HCT116 (cell line): ENCODE data around the gene ZBTB16. TPM values are rescaled to one million over a fixed set of nuclear protein-coding genes. Genes with fewer than 3 reads are reported as not detected.

Experiments
- ATAC-seq: fragments of 200-7000 bp; cut with Tn5 transposase; 2 replicates; pipeline ENCODE4 v1.9.1; 2020; ENCODE audit warnings: mild to moderate bottlenecking, moderate library complexity
- BruUV-seq: library from RNA; stranded (reverse); fragments of 400-500 nt; replicated peaks from 2 replicates; lab custom pipeline; 2021; lab: Mats Ljungman, UMichigan
- CTCF ChIA-PET: fragments of 300-600 bp; sonication (Branson Sonifier 250); formaldehyde crosslinking; loops from one replicate; lab custom pipeline; 2021; ENCODE audit warnings: antibody characterized with exemption; lab: Charles Lee
- POLR2A ChIA-PET: fragments of 300-600, 350-600 bp; sonication (Branson Sonifier 250); formaldehyde crosslinking; loops from one replicate; lab custom pipeline; 2021; ENCODE audit warnings: antibody characterized with exemption; lab: Charles Lee
- RAD21 ChIA-PET, 2 experiments: fragments of 300-600 bp; sonication (Branson Sonifier 250); formaldehyde crosslinking; loops; one replicate each; lab custom pipeline; 2023; ENCODE audit warnings: low total read pairs in 2 of 2; ENCODE audit not compliant: uncharacterized antibody in 2 of 2, unreplicated experiment in 2 of 2, low non-redundant PET in 1 of 2; lab: Charles Lee
- DNase-seq: peaks from one replicate; pipeline ENCODE4 v3.0.0-alpha.2; 2010; ENCODE audit warnings: low read depth, low spot score
- H2AFZ ChIP-seq: fragments of 200-600 bp; shearing (Covaris generic), sonication (generic); 2 replicates; pipeline ENCODE4 v1.6.1; 2017; ENCODE audit warnings: low read depth, mixed run types, mixed read lengths, antibody characterized with exemption, low read length; ENCODE audit not compliant: poor library complexity, severe bottlenecking
- H3K27ac ChIP-seq: 2 replicates; pipeline ENCODE4 v1.5.1; 2012; ENCODE audit warnings: low read depth, low read length
- H3K27me3 ChIP-seq: fragments of 200-600 bp; sonication (generic); 2 replicates; pipeline ENCODE4 v1.6.1; 2016; ENCODE audit warnings: mixed run types, low read length, mixed read lengths; ENCODE audit not compliant: insufficient read depth
- H3K36me3 ChIP-seq, 2 experiments: fragments of 200-500 bp in 1 of 2; fragments of 200-600 bp in 1 of 2; sonication (Bioruptor generic) in 1 of 2; sonication (generic) in 1 of 2; 2 replicates each; pipeline versions ENCODE4 v1.5.1 to v1.6.1; 2014 to 2016; ENCODE audit warnings: low read length in 2 of 2, inconsistent platforms in 1 of 2, mixed read lengths in 1 of 2, mixed run types in 1 of 2; ENCODE audit not compliant: insufficient read depth in 2 of 2, control insufficient read depth in 1 of 2
- H3K4me1 ChIP-seq, 2 experiments: fragments of 200-600 bp in 1 of 2; sonication (generic) in 1 of 2; 2 replicates each; pipeline versions ENCODE4 v1.5.1 to v1.6.1; 2012 to 2017; ENCODE audit warnings: low read length in 2 of 2, inconsistent platforms in 1 of 2, mild to moderate bottlenecking in 1 of 2, mixed read lengths in 1 of 2, mixed run types in 1 of 2, moderate library complexity in 1 of 2; ENCODE audit not compliant: insufficient read depth in 2 of 2, control insufficient read depth in 1 of 2
- H3K4me2 ChIP-seq: fragments of 200-600 bp; sonication (generic); 2 replicates; pipeline ENCODE4 v1.6.1; 2017; ENCODE audit warnings: mixed run types, low read length, mixed read lengths
- H3K4me3 ChIP-seq, 2 experiments: fragments of 200-600 bp in 1 of 2; sonication (generic) in 1 of 2; replicated peaks in 1 of 2; 2 replicates each; pipeline ENCODE4 v1.5.1; 2011 to 2016; ENCODE audit warnings: low read length in 2 of 2, control low read depth in 1 of 2, low read depth in 1 of 2, mild to moderate bottlenecking in 1 of 2, mixed read lengths in 1 of 2, mixed run types in 1 of 2
- H3K79me2 ChIP-seq: fragments of 200-600 bp; sonication (generic); 2 replicates; pipeline ENCODE4 v1.6.1; 2017; ENCODE audit warnings: mild to moderate bottlenecking, mixed run types, low read length, moderate library complexity, mixed read lengths; ENCODE audit not compliant: insufficient read depth
- H3K9ac ChIP-seq: fragments of 200-600 bp; sonication (generic); 2 replicates; pipeline ENCODE4 v1.6.1; 2016; ENCODE audit warnings: low read length, mixed read lengths
- H3K9me2 ChIP-seq: fragments of 200-600 bp; sonication (generic), shearing (Covaris generic); 2 replicates; pipeline ENCODE4 v1.6.1; 2017; ENCODE audit warnings: mixed run types, mild to moderate bottlenecking, moderate library complexity; ENCODE audit not compliant: insufficient read depth
- H3K9me3 ChIP-seq, 2 experiments: fragments of 200-500 bp in 1 of 2; fragments of 200-600 bp in 1 of 2; sonication (Bioruptor generic) in 1 of 2; sonication (generic) in 1 of 2; 2 replicates each; pipeline ENCODE4 v1.6.1; 2014 to 2017; ENCODE audit warnings: low read length in 2 of 2, mixed read lengths in 2 of 2, inconsistent platforms in 1 of 2, low read depth in 1 of 2, mild to moderate bottlenecking in 1 of 2, mixed run types in 1 of 2, moderate library complexity in 1 of 2; ENCODE audit not compliant: control insufficient read depth in 1 of 2, insufficient read depth in 1 of 2
- H4K20me1 ChIP-seq: fragments of 200-600 bp; sonication (generic), shearing (Covaris generic); 2 replicates; pipeline ENCODE4 v1.6.1; 2017; ENCODE audit warnings: mixed run types, mild to moderate bottlenecking, moderate library complexity; ENCODE audit not compliant: insufficient read depth
- ATF3 ChIP-seq: IDR thresholded peaks from 2 replicates; pipeline ENCODE4 v1.6.1; 2012
- CBX3 ChIP-seq: IDR thresholded peaks from 2 replicates; pipeline ENCODE4 v1.6.1; 2012; ENCODE audit warnings: low read depth
- CEBPB ChIP-seq: IDR thresholded peaks from 2 replicates; pipeline ENCODE4 v1.6.1; 2012; ENCODE audit warnings: low read depth
- ELF1 ChIP-seq: IDR thresholded peaks from 2 replicates; pipeline ENCODE4 v1.6.1; 2012; ENCODE audit warnings: low read depth, borderline replicate concordance
- FOSL1 ChIP-seq: IDR thresholded peaks from 2 replicates; pipeline ENCODE4 v1.6.1; 2012; ENCODE audit warnings: low read depth
- MAX ChIP-seq: IDR thresholded peaks from 2 replicates; pipeline ENCODE4 v1.6.1; 2012
- POLR2A ChIP-seq: IDR thresholded peaks from 2 replicates; pipeline ENCODE4 v1.7.0; 2011; ENCODE audit warnings: borderline replicate concordance; ENCODE audit not compliant: insufficient read depth, insufficient read length; ENCODE audit errors: extremely low read depth
- RAD21 ChIP-seq: IDR thresholded peaks from 2 replicates; pipeline ENCODE4 v1.6.1; 2012; ENCODE audit warnings: low read depth, mild to moderate bottlenecking
- REST ChIP-seq: IDR thresholded peaks from 2 replicates; pipeline ENCODE4 v1.6.1; 2012; ENCODE audit warnings: low read depth
- SIN3A ChIP-seq: IDR thresholded peaks from 2 replicates; pipeline ENCODE4 v1.6.1; 2012; ENCODE audit warnings: low read depth
- SRF ChIP-seq: IDR thresholded peaks from 2 replicates; pipeline ENCODE4 v1.6.1; 2012; ENCODE audit warnings: low read depth
- TCF7L2 ChIP-seq: IDR thresholded peaks from 2 replicates; pipeline ENCODE4 v1.7.0; 2011; ENCODE audit warnings: borderline replicate concordance, inconsistent platforms; ENCODE audit not compliant: insufficient read depth, insufficient read length; ENCODE audit errors: extremely low read depth
- YY1 ChIP-seq: IDR thresholded peaks from 2 replicates; pipeline ENCODE4 v1.6.1; 2011; ENCODE audit warnings: low read length, low read depth, moderate library complexity, mild to moderate bottlenecking; ENCODE audit not compliant: insufficient replicate concordance; ENCODE audit errors: extremely low read depth
- ZBTB33 ChIP-seq: IDR thresholded peaks from 2 replicates; pipeline ENCODE4 v1.6.1; 2011; ENCODE audit warnings: mild to moderate bottlenecking, low read length, moderate library complexity; ENCODE audit not compliant: insufficient replicate concordance; ENCODE audit errors: extremely low read depth
- ZFX ChIP-seq: fragments of 450-650 bp; IDR thresholded peaks from 2 replicates; pipeline ENCODE4 v1.6.1; 2017
- ZNF274 ChIP-seq: fragments of 200-500 bp; sonication (Bioruptor generic); IDR thresholded peaks from 2 replicates; pipeline ENCODE4 v1.6.1; 2014; ENCODE audit warnings: mild to moderate bottlenecking, low read depth, low read length, inconsistent platforms
- intact Hi-C: fragments of 100-400 bp; cut with micrococcal nuclease; formaldehyde crosslinking; loops from 2 replicates; pipeline ENCODE4 v1.10.0; 2022
- total RNA-seq: library from RNA; stranded (reverse); gene quantifications from one replicate; pipeline ENCODE4 v1.2.1, GENCODE V29; 2021; ENCODE audit not compliant: unreplicated experiment

Gene ZBTB16
- total RNA-seq, 1 experiment from 2014 or later: 0.30 TPM

GRCh38 chr11:114259551-114259983, 200.1 kb downstream of the ZBTB16 start (continued):
- no peak for TF ChIP-seq ZBTB33
- TF ChIP-seq ZFX: no peak

- RAD21 ChIA-PET: interaction anchor here (1.7 to 3.1 kb wide), 3 partner anchors 266 to 364 kb away, joined by 5 to 10 read pairs (median 8); no protein-coding TSS in a partner anchor
- peaks cover 22% of the 10 kb centered on the region; the same call in 1 of the 2 replicates for H3K27me3 ChIP-seq
- H3K4me1 ChIP-seq: no peaks in the 10 kb centered on the region
Observed at GRCh38 chr11:114260077-114260476, 200.6 kb downstream of the ZBTB16 start.

More at GRCh38 chr11:114260077-114260476, 200.6 kb downstream of the ZBTB16 start:
- Histone ChIP-seq H2AFZ (no peak overlapping the region), H3K4me3 (no peak overlapping the region), H3K79me2 (no peaks in the 10 kb centered on the region), H3K9me2 (no peaks in the 10 kb centered on the region), H4K20me1 (no peaks in the 10 kb centered on the region), H3K9me3 (no peaks in the 10 kb centered on the region), H3K9ac (no peak overlapping the region), H3K27ac (no peak overlapping the region), H3K4me2 (no peak overlapping the region), H3K36me3 (no peaks in the 10 kb centered on the region)
- no TSS peak for BruUV-seq
- ChIA-PET CTCF (interaction anchor here (1.0 to 6.6 kb wide), 6 partner anchors 82 to 530 kb away, joined by 3 to 74 read pairs (median 24); no protein-coding TSS in a partner anchor), POLR2A (no interaction called here)
- DNase-seq: no peak
- TF ChIP-seq ATF3 (no peak), CEBPB (no peak), MAX (no peak), REST (no peak), ELF1 (no peak), POLR2A (no peak), ZBTB33 (no peak), TCF7L2 (no peak), SRF (no peak), FOSL1 (no peak), YY1 (no peak), RAD21 (no peak), CBX3 (no peak), ZNF274 (no peak), SIN3A (no peak)
- intact Hi-C loops: loop anchor here (2.0 to 5.0 kb wide), 4 partner anchors 78 to 1973 kb away; no protein-coding TSS in a partner anchor
- no peak for ATAC-seq
